NCI-H1417 (cell line): ENCODE results near the gene SPOUT1.
A peak's percentile ranks its signal among the peaks of the same experiment; 100 is the strongest.

Experiments
- DNase-seq, 3 experiments: peaks; one replicate each; lab custom pipeline; 2025; lab: John Stamatoyannopoulos, UW

SPOUT1 gene

DNA sequence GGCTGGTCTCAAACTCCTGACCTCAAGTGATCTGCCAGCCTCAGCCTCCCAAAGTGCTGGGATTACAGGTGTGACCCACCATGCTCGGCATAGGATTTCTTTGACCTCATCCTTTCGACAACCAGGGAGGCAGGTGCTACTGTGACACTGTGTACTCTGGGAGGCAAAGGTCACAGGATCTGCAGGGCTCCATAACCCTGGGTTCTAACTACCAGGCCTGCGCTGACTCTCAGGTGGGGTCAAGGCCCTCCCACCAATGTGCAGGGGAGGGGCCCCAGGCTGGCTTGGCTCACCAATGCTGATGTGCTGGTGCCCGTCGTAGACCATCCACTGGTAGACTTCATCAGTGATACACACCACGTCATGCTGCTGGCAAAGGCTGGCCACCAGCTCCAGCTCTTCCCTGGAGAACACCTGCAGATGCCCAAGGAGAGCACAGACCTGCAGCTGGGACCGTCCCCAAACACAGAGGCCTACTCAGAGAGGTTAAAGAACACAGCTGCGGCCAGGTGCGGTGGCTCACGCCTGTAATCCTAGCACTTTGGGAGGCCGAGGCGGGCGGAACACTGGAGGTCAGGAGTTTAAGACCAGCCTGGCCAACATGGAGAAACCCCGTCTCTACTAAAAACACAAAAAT lies 7.0 kb upstream of the SPOUT1 start:
- no peak for DNase-seq

DNA sequence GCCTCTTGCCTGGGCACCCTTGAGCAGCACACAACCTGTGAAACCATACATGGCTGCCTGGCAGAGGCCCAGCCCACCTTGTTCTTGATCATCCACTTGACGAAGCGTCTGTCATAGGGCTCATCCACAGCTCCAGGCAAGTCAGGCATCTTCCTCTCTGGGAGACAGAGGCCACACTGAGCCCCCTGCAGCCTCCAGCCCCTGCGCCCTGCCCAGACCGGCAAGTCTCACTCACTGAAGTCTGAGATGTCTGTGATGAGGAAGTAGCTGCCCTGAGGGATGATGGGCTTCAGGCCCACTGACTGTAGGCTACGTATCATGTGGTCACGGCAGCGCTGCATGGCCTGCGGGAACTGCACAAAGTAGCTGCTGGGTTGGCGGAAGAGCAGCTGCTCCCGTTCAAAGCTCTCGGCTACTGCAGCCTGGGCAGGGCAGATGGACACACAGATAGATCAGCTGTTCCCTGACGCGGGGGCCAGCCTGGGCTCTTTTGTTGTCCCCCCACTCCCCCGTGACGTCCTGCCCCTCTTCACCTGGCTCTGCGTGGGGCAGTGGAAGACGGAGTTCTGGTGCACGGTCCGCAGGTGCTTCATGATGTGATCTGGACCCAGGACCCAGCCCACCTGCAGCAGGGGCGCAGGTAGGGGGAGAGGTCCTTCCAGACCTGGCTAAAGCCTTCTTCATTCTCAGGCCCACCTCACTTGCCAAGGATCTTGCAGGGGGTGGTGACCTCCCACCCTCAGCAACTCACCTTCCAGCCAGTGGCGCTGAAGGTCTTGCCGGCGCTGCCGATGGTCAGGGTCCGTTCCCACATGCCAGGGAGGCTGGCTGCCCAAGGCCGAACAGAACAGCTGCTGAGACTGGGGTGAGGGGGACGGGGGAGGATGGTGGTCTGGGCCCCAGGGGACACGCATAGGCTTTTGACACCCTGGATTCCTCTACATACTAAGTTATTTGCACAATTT lies 5.9 kb upstream of the SPOUT1 start:
- no peak for DNase-seq

DNA sequence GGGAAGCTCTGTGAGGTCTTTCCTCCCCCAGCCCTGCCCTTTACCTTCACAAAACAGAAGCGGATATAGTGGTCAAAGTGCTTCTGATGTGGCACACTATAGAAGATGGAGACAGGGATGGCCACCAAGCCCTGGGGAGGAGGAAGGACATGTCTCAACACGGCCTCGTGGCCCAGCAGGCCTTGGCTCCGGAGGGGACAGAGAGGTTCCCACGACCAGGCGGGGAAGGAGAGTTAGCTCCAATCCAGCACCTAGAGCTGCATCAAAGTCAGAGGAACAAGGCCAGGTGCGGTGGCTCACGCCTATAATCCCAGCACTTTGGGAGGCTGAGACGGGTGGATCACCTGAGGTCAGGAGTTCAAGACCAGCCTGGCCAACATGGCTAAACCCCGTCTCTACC lies 4.1 kb upstream of the SPOUT1 start:
- DNase-seq: no peak

DNA sequence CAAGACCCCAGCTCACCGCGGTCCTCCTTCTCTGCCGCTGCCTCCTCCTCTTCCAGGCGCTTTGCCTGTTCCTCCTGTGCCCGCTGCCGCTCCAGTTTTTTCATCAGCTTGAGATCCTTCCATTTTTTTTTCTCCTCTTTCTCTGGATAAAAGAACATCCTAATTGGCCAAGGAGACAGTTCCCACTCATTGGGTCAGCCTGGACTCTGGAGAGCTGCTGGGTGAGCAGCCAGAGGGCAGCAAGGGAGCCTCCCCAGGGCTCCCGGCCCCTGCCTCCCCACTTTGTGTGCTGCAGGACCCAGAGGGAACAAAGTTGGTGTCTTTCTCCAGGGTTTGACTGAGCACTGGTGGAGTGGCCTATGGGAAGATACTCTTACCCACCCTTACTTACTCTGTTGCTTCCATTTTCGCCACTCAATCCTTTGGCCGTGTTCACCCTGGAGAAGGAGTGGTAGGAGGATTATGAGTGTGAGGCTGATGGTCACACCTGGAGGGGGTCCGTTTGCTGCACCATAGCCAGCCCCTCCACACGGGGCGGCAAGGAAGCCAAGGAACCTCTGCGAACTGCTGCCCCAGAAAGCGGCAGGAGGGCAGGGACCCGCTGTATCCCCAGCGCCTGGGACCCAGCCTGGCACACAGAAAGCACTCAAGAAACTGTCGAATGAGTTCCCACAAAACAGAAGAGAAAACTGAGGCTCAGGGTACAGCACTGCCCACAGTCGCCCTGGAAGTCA lies 708 bp downstream of the SPOUT1 start:
- peak in 1 of 3 experiments; percentile 46 for DNase-seq

DNA sequence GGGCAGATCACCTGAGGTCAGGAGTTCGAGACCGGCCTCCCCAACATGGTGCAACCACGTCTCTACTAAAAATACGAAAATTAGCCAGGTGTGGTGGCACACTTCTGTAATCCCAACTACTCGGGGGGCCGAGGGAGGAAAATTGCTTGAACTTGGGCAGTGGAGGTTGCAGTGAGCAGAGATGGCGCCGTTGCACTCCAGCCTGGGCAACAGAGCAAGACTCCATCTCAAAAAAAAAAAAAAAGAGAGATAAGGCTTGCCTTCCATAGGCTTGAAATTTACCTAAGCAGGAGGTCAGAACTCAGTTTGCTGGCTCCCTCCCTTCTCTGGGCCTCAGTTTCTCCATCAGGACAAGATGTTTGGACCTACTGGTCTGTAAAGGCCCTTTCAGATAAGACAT lies 1.3 kb downstream of the SPOUT1 start:
- no peak for DNase-seq

DNA sequence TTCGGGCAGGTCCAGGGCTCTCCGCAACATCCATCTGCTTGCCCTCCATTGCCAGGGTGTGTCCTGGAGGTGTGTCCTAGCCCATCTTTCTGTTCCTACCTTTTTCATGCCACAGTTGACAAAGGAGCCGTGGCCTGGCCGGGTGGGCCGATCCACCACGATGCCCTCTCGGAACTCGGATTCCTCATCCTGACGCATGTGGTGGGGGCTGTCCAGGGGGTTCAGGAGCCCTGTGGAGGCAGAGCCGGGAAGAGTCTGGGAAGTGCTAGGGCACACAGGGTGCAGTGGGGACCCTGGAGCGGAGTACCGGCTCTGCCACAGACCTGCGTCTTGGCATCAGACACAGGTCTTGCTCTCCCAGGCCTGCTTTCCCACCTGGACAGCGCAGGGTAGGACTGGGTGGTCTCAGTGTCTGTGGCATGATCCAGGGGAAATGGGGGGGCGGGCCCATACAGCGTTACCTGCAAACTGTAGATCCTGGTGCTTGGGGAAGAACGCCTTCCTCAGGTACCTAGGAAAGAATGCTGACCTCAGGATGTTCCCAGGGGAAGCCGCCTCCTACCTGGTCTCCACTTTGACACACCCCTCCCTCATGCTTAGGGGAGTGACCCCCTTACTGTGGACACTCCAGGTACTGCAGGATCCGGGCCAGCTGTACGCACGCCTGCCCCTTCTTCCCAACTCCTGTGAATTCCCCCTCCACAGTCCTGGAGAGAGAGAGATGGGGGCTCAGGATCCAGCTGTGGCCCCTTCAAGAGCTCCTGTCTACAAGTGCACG lies 3.5 kb downstream of the SPOUT1 start:
- DNase-seq: no peak

DNA sequence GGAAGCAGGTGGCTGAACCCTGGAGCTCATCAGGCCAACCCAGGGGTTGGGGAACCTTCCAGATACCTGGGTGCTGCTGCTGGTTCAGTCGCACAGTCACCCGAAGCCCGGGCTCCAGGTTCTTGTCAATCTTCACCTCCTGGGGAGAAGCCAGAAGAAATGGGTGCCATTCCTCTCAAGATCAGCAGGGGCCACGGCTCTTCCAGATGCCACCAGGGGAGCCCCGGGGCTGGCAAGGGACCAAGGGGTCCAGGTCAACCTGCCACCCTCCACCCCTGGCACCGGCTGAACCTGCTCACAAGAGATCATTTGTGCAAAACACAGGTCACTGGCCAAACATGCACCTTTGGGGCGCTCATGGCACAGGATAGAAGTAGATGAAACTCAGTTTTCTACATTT lies 4.7 kb downstream of the SPOUT1 start:
- DNase-seq: no peak

DNA sequence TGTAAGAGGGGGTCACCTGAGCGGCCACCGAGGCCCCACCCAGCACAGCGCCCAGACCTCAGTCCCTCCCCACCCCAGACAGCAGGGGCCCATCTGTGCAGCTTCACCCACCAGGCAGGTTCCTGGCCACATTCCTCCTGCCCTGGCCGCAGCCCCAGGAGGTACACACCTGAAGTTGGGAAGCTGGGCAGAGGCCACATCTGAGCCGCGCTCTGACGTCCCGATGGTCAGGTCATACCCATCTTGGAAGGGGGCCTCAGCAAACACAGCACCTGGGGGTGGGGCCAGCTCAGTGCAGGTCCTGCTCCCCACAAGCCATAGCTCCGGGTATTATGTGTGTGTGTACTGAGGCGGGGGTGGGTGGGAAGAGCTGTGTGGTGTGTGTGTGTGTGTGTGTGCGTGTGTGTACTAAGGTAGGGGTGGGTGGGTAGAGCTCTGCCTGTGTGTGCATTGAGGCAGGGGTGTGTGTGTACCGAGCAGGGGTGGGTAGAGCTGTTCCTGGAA lies 5.6 kb downstream of the SPOUT1 start:
- DNase-seq: no peak

DNA sequence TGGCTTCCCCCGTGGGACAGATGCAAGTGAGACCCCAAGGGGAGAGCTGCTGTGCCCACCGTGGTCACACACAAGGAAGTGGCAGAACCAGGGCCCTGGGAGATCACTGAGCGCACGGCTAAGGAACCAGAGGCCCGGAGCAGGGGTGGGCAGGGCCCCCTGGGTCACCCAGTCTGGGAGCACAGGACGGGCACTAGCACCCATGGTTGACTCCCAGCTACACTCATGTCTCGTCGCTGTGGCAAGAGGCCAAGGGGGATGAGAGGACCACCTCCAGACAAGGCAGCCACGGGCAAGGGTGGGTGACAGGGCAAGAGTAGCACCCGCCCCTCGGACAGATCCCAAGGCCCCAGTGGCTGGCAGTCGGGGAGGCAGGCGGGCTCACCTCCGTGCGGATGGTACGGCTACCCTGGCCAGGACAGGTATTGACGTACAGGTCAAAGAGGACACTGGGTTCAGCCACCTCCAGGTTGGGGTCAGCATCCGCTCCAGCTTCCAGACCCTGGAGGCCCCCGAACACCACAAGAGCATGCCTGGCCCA lies 6.2 kb downstream of the SPOUT1 start:
- no peak for DNase-seq

DNA sequence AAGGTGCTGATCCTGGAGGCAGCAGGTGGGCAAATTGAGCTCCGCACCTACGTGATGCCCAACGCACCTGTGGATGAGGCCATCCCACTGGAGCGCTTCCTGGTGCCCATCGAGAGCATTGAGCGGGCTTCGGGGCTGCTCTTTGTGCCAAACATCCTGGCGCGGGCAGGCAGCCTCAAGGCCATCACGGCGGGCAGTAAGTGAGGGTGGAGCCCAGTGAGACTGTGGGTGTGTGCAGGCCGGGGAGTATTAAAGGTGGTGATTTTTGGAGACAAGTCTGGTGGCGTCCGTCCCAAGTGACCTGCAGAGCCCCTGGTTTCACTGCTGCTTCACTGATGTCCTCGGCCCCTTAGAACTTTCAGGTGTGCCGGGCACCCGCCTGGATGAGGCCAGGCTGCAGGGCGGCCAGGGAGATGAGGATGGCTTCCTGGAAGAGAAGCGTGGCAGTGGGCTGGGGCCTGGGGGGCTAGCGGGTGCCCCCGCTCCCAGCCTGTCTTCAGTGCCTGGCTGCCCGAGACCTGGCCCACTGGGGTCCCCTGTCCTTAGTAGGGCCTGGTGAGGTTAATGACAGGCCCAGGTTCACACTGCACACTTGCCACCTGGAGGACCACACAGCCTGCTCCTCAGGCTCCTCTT lies 7.1 kb downstream of the SPOUT1 start:
- no peak for DNase-seq

DNA sequence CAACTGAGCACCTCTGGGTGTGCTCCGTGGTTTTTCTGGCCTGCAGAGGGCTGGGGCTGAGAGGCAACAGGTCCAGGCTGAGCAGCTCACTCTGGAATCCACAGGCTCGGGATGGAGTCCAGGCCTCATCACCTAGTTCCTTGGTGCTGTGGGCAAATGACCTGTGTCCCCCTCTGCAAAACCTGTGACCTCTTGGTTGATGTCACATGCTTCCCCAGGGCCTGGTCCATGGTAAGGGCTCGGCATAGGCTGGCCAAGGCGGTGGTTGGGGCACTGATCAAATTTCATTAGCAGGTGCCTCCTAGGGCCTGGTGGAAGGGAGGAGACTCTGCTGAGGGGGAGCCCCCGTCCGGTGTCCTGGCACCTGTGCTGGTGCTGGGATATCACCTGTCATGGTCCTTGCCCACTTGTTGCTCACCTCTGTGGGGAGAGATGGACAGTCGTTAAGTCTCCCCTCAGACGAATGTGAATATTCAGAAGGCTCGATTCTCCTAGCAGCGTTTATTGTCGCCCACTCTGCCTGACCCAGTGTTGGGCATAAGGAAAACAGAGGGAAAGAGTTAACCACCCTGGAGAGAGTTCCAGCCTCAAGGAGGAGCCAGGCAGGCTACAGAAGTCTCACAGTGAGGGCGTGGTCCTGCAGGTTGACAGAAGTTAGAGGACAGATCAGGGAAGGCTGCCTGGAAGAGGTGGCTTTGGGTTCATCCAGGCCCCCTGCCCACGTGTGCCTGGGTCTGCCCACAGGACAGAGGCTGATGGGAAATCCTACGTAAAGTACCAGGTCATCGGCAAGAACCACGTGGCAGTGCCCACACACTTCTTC lies 7.8 kb downstream of the SPOUT1 start:
- DNase-seq: no peak

DNA sequence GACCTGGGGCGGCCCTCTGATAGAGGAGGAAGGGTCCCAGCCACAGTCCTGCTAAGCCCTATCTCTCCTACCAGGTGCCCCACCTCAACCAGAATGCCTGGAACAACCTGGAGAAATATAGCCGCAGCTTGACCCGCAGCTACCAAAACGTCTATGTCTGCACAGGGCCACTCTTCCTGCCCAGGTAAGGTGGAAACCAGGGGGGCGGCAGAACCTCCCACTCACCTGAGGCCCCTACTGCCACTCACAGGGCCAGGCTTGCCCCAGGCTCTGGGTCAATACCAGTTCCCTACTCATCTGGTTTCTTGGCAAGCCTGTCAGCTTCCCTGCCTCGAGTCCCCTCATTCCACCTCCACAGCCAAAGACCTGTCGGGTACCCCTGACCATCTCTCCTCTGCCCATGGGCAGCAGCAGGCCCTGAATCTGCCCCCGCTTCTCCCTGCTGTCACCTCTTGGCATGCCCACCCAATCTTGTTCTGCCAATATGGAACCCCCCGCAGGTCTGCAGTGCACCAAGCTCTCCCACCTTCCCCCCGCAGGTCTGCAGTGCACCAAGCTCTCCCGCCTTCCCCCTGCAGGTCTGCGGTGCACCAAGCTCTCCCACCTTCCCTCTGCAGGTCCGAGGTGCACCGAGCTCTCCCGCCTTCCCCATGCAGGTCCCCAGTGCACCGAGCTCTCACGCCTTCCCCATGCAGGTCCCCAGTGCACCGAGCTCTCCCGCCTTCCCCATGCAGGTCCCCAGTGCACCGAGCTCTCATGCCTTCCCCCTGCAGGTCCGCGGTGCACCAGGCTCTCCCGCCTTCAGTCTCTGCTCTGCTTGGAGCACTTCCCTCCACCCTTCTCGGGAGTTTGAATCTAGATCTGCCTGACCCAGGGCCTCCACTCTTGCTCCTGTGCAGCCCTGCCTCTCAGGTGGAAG lies 8.7 kb downstream of the SPOUT1 start:
- no peak for DNase-seq

DNA sequence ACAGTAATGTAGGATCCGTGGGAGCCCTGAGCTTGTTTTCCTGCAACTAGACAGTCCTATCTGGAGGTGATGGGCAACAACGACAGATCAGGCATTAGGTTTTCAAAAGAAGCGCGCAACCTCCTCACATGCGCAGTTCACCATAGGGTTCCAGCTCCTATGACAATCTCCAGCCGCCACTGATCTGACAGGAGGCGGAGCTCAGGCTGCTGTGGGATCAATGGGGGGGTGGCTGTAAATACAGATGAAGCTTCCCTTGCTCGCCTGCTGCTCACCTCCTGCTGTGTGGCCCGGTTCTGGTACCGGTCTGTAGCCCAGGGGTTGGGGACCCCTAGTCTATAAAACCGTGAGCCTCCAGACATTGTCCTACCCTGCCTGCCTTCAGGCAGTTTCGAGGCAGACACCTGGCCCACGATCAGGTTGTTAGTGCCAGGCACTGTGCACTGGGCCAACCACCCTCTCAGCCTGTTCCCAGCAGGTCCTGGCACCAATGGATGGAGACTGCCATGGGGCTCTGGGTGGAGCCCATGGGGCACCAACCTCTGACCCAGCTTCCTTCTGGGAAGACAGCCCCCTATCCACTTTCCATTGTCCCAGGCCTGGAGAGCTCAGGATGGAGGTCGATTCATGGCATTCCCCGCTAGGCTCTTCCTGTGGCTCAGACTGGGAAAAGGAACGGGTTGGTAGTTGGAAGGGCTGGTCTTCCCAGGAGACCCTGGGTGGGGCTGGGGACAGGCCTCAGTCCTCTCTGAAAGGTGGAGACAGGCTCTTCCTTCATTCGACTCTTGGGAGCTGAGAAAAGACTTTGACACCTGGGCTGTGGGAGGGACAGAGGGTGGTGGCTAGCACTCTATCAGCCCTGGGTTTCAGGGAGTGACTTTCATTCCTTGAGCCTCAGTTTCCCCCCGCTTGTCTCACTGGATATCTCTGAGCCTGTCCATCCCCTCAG lies 9.6 kb downstream of the SPOUT1 start:
- DNase-seq: peak; percentile 48 to 72 (median 49)

DNA sequence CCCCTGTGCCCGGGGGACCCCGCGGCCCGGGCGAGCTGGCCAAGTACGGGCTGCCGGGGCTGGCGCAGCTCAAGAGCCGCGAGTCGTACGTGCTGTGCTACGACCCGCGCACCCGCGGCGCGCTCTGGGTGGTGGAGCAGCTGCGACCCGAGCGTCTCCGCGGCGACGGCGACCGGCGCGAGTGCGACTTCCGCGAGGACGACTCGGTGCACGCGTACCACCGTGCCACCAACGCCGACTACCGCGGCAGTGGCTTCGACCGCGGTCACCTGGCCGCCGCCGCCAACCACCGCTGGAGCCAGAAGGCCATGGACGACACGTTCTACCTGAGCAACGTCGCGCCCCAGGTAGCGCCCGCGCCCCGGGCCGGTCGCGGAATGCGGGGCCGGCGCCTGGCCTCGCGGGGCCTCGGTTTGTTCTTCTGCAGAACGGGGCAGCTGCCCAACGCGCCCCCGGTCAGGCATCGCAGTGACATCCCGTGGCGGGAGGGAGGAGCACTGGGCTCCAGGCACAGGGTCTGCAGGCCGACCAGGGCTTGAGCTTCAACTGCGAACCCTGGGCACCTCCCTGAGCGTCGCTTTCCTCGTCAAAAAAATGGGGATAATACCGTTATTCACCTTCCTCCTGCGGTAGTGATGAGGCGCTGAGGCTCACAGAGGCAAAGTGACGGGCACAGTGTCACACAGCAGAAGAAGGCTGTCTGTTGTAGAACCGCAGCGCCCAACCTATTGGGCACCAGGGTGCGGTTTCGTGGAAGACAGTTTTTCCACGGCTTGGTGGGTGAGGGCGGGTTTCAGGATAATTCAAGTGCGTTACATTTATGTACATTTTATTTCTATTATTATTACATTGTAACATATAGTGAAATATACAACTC lies 10.5 kb downstream of the SPOUT1 start:
- DNase-seq: peak; percentile 28 to 88 (median 81)

DNA sequence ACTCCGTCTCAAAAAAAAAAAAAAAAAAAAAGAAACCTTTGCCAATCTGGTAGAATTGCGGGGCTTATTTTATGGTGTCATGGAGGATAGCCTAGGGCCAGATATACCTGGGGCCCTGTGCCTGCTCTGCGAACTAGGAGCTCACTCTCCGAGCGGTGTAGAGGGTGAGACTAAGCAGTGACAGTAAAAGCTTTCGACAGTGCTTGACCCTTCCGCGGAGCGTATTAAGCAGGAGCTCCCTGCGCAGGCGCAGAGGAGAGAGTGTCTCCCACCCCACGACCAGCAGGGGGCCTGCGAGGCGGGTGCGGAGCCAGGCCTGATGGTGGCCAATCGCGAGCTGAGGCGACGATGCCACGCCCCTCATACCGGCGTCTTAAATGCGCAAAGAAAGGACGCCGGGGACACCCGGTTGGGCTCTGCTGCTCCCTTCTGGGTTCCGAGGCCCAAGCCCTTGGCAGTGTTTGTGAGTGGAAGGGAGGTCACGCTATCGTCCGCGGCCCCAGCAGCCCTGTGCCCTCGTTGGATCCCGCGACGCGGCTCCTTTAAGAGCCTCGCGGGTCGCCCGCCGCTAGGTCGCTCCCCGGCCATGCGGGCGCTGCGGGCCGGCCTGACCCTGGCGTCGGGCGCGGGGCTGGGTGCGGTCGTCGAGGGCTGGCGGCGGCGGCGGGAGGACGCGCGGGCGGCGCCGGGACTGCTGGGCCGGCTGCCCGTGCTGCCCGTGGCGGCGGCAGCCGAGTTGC lies 11.3 kb downstream of the SPOUT1 start, which contains the start of gene ENDOG:
ENDOG (plus strand) TSS at position 402 of the 740 bp plus-strand sequence; CDS start at position 587, 185 bp downstream.
- peak; percentile 97 to 100 (median 99) for DNase-seq

DNA sequence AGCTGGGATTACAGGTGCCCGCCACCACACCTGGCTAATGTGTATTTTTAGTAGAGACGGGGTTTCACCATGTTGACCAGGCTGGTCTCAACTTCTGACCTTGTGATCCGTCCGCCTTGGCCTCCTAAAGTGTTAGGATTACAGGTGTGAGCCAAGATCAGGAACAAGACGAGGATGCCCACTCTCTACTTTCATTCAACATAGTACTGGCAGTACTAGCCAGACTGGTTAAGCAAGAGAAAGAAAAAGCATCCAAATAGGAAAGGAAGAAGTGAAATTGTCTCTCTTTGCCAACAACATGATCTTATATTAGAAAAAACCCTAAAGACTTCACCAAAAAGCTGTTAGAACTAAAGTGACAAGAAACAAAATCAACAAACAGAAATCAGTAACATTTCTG lies 18.7 kb downstream of the SPOUT1 start:
- DNase-seq: no peak
